Astrocyte of the spinal cord (primary cell): ENCODE results near the gene RND3.

Experiments used
- DNase-seq: peaks from one replicate; pipeline ENCODE4 v3.0.0; 2011; ENCODE audit warnings: low read depth, low spot score
- H3K4me3 ChIP-seq: 2 replicates; pipeline ENCODE4 v1.5.1; 2011; ENCODE audit warnings: low read depth, mild to moderate bottlenecking, low read length, moderate library complexity
- CTCF ChIP-seq: IDR thresholded peaks from 2 replicates; pipeline ENCODE4 v1.5.1; 2012; ENCODE audit warnings: low read depth, mild to moderate bottlenecking, low read length, inconsistent platforms
- in situ Hi-C: cut with HindIII; loops from 2 replicates; pipeline ENCODE4 v1.10.0; 2017; ENCODE audit warnings: low sequenced_read_pairs

Gene RND3

GRCh38 chr2:150466741-150467620 is 20.5 kb downstream of the RND3 start:
- TF ChIP-seq CTCF: no peak
- in situ Hi-C loops: no loop called here
- no peak overlapping the region for H3K4me3 ChIP-seq
- DNase-seq: peak; percentile 88

- H3K4me3 ChIP-seq: no peak overlapping the region
- no peak for TF ChIP-seq CTCF
- DNase-seq: peak; percentile 5
- in situ Hi-C loops: no loop called here
These were observed 21.5 kb downstream of the RND3 start for GRCh38 chr2:150465703-150466569.

GRCh38 chr2:150464986-150465385 is 22.5 kb downstream of the RND3 start:
- no peak for DNase-seq
- no peak overlapping the region for H3K4me3 ChIP-seq
- TF ChIP-seq CTCF: no peak
- in situ Hi-C loops: no loop called here

GRCh38 chr2:150464270-150464669 is 23.2 kb downstream of the RND3 start:
- DNase-seq: no peak

GRCh38 chr2:150462770-150463169 is 24.7 kb downstream of the RND3 start:
- DNase-seq: no peak
- in situ Hi-C loops: no loop called here
- TF ChIP-seq CTCF: no peak

More at GRCh38 chr2:150464270-150464669, 23.2 kb downstream of the RND3 start:
- TF ChIP-seq CTCF: no peak
- in situ Hi-C loops: no loop called here
- no peak overlapping the region for H3K4me3 ChIP-seq

GRCh38 chr2:150459281-150459680 is 28.2 kb downstream of the RND3 start:
- in situ Hi-C loops: no loop called here
- peak; percentile 68 for DNase-seq
- H3K4me3 ChIP-seq: no peak overlapping the region
- TF ChIP-seq CTCF: no peak

More at GRCh38 chr2:150462770-150463169, 24.7 kb downstream of the RND3 start:
- no peak overlapping the region for H3K4me3 ChIP-seq
